ACHN (cell line): ENCODE results near the gene KCNJ16.
A peak's percentile ranks its signal among the peaks of the same experiment; 100 is the strongest.

Experiments
- DNase-seq: peaks from one replicate; pipeline ENCODE4 v3.0.0-alpha.2; 2015
- in situ Hi-C: cut with HindIII; loops from 2 replicates; pipeline ENCODE4 v1.10.0; 2017; ENCODE audit warnings: low sequenced_read_pairs, low pct_ligation_motif_present, low pct_unique_long_range_greater_than_20kb

Gene KCNJ16

DNA sequence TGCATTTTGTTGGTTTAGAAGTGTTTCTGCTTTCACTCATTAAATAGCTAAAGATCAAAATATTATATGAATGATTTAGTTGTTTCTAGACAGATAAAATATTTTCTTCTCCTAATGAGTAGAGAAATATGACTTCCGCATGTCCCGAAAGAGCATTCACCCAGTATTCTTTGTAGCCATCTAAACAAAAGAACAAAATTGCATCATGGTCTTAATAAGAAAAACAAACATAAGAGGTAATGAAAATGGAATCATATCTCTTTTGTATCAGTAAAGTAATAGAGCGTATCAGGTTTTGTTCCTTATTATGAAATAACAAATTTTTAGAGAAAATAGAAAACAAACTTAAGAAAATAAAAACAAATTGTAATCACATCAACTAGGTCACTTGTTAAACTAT is 78.2 kb downstream of the KCNJ16 start:
- DNase-seq: no peak
- in situ Hi-C loops: no loop called here

DNA sequence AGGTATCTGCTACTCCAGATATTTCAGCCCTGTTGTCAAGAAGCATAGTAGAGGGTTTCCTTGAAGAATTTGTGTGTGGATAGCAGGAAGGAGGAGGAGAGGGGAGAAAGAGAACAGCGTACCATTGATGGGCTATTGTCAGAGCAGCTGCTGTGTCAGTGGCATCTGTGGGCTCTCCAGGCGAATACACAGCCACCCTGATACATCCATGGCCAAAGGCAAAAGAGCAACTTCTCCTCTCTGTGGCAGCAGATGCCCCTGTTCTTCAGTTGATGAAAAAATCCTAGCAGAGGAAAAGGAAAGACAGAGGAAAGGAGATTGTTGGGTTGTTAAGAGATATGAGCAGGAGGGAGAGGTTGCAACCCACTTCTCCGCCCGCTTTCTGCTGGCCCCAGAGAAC is 82.1 kb downstream of the KCNJ16 start:
- DNase-seq: no peak
- in situ Hi-C loops: no loop called here

DNA sequence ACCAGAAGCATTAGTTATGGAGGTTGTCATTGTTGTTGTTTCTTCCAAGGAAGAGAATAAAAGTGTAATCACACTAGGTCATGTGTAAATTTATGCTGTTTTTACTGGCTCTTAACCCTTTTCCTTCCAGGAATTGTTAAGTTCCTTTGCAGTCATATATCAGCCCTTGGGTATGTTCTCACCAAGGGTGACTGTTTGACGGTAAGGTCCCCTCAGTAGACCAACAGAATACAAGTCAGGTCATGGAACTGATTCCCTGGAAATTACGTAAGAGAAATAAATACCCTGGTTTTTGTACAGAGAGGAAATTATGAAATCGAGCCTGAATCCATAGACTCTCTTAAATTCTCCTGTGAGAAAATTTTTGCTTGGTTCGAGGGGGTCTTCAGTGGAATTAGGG is 83.2 kb downstream of the KCNJ16 start:
- in situ Hi-C loops: no loop called here
- no peak for DNase-seq

DNA sequence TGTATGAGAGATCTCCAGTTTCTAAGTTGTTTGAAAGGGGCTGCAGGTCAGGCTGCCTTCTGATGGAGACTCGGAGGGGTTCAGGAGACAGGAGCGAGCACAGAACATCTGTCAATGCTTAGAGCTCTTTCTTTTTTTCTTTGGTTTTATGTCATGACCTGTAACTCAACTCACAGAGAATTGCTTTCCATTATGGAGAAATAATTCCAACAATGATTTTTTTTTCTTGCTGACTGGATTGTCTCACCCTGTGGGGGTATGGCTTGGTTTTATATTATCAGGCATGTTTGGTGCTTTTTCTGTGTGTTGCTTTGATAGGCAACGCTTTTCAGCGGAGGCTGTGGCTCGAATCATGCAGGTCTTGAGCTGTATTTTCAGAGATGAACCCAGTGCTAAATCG is 83.6 kb downstream of the KCNJ16 start:
- in situ Hi-C loops: no loop called here
- DNase-seq: no peak

DNA sequence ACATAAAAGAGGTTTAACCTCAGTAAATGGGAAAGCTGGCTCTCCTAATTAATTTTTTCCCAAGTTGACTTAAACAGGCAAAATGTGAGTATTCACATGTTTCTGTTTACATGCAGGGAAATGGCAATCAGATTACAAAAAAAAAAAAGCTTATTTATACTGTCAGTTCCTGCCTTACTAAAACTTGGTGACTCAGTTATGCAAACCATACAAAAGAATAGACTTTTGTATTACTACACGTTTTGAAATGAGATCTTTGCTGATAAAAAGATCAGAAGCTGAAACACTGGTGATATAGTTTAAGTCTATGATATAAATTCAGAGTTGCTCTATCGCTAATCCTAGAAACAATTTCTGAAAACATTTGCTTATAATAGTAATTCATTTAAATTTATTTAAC is 85.0 kb downstream of the KCNJ16 start:
- in situ Hi-C loops: no loop called here
- DNase-seq: no peak

DNA sequence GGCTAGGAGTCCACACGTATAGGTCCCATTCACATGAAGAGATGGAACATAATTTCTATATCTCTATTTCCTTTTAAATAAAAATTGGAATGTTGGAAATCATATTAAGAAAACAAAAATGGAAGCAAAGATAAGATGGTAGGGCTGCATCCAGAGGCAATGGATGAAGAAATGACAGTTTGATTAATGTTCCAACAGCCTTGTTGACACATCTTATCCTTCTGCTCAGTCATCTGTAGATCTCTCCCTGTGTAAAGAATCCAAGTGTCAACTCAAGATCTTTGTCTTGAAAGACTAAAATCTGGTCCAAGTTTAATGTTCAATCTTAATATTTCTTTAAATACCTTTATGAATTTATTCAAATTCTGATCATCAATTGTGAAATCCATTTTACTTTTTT is 86.5 kb downstream of the KCNJ16 start:
- in situ Hi-C loops: no loop called here
- no peak for DNase-seq

DNA sequence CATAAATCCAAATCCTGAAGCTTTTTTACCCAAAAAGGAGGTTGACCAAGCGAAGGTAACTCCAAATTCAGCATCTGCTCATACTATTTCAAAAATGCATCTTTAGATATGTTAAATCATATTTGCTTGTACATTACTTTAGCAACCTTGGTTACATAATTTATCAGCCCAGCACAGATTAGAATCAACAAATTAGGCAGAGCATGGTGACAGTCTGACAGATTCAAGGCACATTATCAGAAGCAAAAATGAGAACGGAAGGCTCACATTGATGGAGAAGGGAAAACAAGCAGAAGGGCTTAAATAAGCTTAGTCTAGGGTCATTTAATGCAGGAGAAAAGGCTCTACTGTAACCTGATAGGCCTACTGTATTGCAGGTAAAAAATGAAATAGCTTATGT is 90.4 kb downstream of the KCNJ16 start:
- no peak for DNase-seq
- in situ Hi-C loops: no loop called here

DNA sequence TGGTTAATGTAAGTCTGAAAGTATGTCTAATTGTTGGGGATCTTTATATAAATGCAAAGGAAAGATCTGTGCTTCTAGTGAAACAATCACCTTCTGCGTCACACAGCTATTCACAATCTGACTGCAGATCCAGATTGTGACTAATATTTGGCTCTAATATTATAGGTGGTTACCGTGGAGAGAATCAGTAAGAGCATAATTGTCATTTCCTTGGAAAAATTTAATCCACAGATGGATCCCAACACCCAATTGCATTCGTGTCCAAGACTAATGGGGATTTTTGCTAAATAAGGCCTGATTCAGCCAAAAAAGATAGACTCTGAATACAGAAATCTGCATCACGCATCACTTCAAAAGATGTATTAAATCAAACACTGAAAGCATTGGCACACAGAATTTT is 91.6 kb downstream of the KCNJ16 start:
- no peak for DNase-seq
- in situ Hi-C loops: no loop called here

DNA sequence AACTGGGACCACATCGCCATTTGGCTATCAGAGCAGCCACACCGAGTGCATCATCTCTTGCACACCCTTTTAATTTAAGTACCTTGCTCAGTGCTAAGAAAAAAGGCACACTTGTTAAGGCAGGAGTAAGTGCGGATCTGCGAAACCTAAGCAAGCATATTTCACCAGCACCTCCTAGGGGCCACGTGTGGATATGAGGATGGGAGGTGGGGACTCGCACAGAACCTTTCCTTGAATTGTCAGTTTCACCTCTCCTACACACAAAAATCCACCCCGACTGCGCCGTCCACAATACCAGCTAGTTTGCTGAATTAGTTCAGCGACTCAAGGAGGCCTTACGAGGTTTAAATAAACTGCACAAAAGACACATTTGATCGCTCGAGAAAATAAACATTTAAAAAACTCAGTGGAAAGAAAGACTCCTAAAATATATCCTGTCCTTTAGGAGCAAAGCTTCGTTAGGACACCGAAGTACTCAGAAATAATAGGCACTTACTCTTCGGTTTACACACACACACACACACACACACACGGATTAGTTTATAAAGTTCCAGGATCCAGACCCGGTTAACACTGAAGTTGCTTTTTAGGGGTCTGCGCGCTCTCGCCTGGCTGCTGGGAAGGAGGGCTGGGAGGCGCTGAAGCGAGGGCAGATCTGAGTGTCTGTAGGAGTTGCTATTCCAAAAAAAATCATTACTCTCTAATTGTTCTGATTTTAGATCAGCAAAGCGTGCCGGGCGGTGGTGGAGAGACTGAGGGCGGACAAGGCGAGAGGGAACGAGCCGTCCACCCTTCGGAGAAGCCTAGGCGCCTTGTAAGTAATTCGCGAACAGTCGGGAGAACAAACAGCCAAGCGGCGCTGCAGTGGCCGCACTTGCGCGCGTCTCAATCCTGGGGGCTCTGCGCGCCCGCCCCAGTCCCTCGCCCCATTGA is 93.3 kb downstream of the KCNJ16 start:
- in situ Hi-C loops: no loop called here
- peak; percentile 81 for DNase-seq

DNA sequence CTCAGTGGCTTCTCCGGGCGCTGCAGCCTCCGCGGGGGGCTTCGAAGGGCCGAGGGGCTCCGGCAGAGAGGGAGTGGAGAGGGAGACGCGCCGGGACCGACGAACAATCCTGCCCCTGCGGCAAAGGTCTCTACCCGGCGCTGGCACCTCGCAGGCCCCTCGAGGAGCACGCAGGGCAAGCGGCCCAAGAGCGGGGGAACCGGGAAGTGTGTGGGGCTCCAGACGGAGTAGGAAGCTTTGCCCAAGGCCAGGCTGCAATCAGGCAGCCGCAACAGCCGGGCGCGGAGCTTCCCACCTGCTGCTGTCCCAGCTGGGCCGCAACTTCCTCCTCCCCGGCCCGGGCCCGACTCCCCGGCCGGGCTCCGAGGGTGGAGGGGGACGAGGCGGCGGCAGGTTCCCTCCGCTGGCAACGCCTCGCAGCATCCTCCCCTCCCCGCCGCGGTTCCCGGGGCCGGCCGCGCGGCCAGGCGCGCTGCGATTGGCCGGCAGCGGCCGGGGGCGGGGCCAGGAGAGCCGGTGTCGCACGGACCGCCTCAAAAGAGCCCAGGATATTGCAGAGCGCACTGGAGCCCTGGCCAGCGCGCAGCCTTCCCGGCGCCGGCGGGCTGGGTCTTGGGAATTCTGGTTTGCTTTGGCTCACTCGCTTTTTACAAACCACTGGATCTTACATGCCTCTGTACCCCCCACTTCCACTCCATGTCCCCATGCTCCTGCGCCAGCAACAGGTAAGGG is 94.1 kb downstream of the KCNJ16 start, which contains the start of gene KCNJ2:
Gene KCNJ2 (plus strand): TSS at position 556 of the 732 bp plus-strand sequence. CDS start 5,508 bp downstream, outside the sequence.
- DNase-seq: peak; percentile 93
- in situ Hi-C loops: no loop called here

DNA sequence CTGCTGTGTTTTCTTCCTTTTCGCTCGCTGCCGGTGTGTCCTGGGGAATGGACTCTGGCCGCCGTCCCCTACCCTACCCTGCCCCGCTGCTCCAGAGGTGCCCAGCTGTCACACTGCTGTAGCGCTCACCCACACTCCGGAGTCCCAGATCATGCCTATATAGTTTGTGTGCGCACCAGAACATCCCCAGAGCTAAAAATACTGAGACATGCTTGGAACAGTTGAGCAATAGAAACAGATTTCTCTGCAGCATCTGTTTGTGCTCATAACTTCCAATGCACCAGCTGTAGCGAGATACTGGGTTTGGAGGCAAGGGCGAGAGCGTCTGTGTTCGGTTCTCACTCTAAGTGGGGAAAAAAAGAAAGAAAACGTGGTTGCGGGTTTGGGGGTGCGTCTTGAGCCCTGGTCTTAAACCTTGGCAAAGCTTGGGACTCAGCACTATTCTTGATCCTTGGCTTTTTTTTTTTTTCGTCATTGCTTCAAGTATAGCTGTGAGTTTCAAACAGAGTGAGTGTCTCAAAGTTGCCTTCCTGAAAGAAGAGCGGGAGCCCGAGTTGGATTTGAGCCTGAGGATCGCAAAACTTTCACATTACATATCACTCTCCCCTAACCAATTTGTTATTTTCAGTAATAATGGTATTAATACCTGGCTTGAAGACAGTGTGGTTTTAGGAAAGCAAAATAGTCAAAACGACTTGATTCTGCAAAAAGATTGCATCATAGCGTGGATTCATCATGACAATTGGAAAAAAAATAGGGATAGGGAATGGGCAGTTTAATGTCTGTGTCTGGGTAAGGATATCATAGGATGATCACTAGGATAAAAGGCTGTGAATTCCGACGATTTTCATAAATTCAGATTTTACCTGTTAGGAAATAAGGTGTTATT is 94.9 kb downstream of the KCNJ16 start:
- in situ Hi-C loops: no loop called here

DNA sequence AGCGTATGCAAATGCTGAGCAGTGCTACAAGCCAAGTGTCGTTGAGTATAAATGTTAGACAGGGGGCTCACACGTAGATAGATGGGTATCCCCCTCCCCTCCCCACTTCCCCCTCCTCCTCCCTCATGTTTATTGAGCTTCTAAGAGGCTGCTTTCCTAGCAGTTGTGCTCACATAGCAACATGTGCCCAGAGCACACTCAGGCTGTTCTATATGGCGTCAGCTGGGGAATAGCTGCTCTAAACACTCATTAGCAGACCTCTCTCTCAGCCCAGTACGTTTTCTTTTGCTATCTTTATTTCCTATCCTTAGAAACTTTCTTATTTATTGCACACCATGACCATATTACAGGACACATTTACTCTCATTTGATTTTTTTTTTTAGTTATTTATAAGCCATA is 96.1 kb downstream of the KCNJ16 start:
- no peak for DNase-seq
- in situ Hi-C loops: no loop called here

More for the DNA sequence above, 94.9 kb downstream of the KCNJ16 start:
- DNase-seq: peak; percentile 46

DNA sequence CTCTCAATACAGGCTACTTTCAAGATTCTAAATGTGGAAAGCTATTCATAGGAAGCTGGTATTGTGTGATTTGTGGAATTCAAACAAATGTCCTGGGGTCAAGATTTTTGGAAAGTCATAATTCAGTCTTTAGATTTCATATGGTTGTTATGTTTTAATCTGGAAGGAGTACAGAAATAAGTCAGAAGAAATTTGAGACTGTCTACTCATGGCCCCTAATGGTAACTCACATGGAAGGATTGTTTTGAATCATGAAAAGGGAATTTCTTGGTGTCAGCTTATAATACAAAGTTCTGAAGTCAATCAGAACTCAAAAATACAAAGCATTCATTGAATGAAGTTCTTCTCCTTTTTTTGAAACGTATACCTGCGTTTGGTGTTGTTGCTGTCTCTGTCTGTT is 97.4 kb downstream of the KCNJ16 start:
- no peak for DNase-seq
- in situ Hi-C loops: no loop called here

DNA sequence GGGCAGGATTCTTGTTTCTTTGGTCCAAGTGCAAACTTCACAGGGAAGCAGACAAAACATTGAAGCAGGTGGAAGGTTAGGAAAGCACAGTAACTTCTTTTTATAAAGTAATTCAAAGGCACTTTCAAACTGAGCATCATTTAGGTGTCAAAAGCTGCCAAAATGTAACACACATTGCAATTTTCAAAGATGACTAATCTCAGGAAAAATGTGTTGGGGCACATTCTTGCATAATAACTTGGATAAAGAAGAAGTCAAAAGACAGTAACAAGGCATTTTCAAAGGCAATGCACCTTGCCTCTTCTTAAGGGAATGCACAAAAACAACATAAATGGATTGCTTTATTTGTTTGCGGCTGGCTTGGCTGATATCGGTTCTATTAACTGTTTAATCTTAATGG is 97.9 kb downstream of the KCNJ16 start:
- in situ Hi-C loops: no loop called here
- peak; percentile 41 for DNase-seq

DNA sequence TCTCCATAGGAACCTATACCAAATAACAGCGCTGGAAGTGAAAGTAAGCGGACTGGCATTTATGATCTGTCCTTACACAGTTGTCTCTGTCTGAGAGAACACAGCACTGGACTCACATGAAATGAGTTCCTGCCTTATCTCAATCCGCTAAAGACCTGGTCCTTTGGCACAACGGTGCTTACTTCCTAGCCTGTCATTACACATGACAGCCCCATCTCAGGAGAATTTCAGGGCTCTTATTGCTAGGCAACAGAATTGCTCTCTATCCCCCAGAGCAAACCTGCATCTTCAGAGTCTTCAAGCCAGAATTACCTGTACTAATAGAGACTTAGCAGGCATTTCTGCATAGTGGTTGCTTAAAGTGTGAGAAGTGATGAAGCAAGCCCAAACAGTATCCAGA is 98.7 kb downstream of the KCNJ16 start:
- DNase-seq: no peak
- in situ Hi-C loops: no loop called here

DNA sequence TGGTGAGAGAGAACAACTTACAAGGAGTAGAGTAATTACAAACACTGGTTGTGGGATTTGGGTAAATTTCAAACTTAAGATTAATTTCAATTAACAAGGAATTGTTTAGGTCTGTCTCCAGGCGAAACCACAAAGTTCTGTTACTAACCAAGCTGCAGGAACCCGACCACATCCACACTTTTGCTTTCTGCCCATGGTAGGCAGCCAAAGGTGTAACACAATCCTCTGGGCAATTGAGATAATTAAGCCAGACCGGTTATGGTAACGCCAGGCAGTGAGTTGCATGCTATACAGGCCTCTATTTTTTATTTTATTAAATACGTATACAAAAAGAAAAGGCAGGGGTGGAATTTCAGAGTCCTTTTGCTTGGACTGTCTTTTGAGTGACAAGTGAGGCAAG is 106.4 kb downstream of the KCNJ16 start:
- in situ Hi-C loops: no loop called here
- DNase-seq: no peak

DNA sequence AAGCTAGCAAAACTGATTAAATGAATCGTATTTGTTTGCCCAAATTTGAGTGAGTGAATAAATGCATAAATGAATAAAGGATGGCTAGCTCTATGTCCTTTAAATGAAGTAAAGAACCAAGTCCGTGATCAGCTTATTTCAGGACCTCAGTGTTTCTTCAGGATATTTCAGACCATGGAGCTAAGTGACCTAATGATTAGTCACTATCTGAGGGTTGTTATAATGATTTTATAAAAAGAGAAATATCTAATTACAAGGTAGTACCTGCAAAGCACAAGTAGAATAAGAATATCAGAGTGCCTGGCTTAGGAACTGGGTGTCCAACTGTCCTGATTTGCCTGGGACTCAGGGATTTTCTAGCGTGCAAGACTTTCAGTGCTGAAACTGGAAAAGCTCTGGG is 106.8 kb downstream of the KCNJ16 start:
- in situ Hi-C loops: no loop called here
- no peak for DNase-seq

DNA sequence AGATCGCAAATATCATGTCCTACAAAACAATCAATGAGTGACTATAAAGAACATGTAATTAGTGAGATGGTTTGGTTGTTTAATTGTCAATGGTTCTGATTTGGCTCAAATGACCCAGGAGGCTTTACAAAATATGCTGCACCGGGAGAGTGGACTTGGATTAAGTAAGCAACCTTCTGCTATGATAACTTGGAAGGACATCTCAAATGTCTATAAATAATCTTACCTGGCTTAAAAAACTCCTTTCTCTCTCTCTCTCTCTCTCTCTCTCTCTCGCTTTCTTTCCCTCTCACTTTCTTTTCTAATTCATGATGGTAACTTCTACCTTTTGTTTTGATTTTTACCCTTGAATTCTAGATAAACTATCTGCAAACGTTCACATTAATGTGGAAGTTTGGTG is 108.5 kb downstream of the KCNJ16 start:
- DNase-seq: no peak

DNA sequence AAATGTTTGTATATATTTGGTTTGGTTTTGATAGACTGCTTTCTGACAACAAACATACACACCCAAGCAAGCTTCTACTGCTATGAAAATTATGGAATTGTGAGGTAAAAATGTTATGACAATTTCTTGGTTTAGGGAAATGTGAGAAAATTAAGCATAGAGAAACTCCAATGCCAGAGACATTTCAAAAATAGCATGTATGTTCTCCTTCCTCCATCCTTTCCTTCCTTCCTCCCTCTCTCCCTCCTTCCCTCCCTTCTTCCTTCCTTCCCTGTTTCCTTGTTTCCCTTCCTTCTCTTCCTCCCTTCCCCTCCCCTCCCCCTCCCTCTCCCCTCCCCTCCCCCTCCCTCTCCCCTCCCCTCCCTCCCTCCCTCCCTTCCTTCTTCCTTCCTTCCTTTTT is 109.2 kb downstream of the KCNJ16 start:
- DNase-seq: no peak
- in situ Hi-C loops: no loop called here

More for the DNA sequence above, 108.5 kb downstream of the KCNJ16 start:
- in situ Hi-C loops: no loop called here
